OCI-LY1 (cell line): ENCODE results near the gene CACNA1E.

Experiments
- EZH2 ChIP-seq: fragments of 200-600 bp; sonication (generic), shearing (Covaris generic); IDR thresholded peaks from 2 replicates; pipeline ENCODE4 v1.8.0; 2017; ENCODE audit warnings: borderline replicate concordance, mixed run types, mild to moderate bottlenecking, antibody characterized with exemption, low read length, moderate library complexity, mixed read lengths
- TF ChIP-seq, protein P1 (sequence below): fragments of 200-600 bp; sonication (generic), shearing (Covaris generic); IDR thresholded peaks from 2 replicates; pipeline ENCODE4 v1.5.1; 2017; ENCODE audit warnings: mild to moderate bottlenecking, antibody characterized with exemption, low read length, moderate library complexity, mixed read lengths

DNA sequence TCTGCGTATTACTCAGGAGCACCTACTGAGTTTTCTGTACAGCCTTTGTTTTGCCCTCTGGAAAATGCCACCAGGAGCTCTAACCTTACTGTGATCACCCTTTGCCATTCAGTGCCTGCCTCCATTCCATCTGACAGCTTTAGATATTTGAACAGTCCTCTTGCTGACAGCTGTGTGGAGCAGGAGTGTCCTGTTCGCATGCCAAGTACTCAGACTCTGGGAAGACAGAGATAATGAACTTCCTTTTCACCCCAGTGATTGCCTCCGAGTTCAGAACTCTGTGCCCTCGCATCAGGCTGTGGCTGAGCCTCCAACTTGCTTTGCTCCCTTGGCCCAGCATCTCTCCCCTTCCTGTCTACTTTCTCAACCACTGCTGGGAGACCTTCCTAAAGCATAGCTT lies 74.0 kb downstream of the CACNA1E start:
- TF ChIP-seq, protein P1, sequence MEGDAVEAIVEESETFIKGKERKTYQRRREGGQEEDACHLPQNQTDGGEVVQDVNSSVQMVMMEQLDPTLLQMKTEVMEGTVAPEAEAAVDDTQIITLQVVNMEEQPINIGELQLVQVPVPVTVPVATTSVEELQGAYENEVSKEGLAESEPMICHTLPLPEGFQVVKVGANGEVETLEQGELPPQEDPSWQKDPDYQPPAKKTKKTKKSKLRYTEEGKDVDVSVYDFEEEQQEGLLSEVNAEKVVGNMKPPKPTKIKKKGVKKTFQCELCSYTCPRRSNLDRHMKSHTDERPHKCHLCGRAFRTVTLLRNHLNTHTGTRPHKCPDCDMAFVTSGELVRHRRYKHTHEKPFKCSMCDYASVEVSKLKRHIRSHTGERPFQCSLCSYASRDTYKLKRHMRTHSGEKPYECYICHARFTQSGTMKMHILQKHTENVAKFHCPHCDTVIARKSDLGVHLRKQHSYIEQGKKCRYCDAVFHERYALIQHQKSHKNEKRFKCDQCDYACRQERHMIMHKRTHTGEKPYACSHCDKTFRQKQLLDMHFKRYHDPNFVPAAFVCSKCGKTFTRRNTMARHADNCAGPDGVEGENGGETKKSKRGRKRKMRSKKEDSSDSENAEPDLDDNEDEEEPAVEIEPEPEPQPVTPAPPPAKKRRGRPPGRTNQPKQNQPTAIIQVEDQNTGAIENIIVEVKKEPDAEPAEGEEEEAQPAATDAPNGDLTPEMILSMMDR, result no peak
- TF ChIP-seq EZH2, result no peak
